AG08396 (cell line): ENCODE results near the gene CTSD.

Experiments used
- DNase-seq: peaks from one replicate; pipeline ENCODE4 v3.0.0; 2012; ENCODE audit warnings: low spot score, mixed read lengths

Gene CTSD

DNA sequence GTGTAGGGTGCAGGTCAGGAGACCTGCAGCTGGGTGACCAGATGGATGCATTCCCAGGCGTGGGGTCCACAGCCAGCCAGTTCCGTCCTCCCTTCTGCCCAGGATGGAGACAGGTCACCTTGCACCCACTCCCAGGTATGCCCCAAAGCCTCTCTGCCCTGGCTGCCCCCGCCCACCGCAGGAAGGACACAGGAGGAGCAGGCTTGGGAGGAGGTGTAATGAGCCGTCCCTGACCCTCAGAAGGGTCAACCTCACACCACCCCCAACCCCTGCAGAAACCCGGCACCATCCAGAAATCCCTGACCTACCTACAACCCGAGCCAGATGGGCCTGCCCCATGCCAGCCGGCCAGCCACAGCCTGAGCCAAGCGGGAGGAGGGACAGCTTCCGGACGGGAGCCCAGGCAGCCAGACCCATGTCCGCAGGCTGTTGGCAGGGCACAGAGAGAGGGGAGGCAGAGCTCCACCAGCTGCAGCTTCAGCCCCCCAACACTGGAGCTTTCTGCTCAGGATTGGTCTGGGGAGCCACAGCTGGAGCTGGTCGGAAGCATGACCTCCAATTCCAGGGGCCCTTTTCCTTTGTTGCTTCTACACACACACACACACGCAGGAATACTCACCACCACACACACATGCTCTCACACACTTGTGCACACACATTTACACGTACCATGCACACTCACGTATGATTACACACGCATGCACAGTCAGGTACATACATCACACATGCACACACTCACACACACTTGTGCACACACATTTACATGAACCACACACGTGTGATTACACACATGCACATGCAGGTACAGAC, 18.6 kb downstream of the CTSD start:
- no peak for DNase-seq

DNA sequence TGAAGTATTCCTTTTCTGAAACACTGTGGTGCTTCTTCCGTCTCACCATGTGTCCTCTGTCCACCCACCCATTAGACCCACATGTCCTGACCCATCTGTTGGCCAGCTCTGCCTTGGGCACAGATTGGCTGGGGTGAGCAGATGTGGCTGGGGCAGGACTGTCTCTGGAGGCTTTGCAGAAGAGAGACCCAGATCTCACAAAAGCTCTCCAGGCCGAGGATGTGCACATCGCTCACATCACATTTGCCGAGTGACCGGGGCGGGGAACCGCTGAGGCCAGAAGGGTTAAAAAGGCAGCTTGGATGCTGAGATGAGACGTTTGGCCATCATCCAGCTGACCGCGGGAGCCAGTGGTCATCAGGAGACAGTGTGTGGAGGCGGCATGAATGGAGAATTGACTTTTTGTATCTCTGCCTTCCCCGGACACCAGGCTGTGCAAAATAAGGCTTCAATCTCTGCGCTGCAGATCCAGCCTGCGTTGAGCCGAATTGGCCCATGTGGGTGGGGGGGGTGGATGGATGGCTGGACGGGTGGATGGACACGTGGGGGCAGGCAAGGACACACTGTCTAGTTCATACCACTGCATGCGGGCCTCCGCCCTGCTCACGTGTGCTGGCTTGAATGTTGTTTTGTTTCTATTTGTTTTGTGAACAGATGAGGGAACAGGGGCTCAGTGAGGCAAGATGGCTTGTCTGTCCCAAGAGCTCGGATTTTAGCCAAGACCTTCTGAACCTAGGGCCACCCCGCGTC, 19.4 kb downstream of the CTSD start:
- DNase-seq = no peak

DNA sequence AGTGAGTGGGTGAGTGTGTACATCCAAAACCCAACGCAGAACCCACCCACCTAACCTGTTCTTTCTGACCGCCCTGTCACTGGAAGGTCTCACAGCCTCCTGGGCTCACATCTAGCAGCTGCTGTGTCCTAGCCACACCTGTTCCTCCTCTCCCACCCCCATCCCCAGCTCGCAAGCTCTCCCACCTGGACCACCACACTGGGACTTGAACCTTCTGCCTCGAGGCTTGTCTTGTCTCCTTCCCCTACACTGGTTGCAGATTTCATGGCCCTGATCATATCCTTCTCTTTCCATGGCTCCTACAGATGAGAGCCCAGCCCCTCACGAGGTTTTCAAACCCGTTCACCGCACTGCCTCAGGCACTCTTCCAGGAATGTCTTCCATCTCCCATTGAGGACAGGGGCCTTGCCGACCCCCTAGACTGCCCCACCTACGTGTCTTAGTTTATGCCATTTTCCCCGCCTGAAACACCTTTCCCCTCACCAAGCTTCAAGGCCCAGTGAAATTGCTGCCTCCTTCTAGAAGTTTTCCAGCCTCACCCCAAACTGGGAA, 20.1 kb downstream of the CTSD start:
- DNase-seq = no peak

DNA sequence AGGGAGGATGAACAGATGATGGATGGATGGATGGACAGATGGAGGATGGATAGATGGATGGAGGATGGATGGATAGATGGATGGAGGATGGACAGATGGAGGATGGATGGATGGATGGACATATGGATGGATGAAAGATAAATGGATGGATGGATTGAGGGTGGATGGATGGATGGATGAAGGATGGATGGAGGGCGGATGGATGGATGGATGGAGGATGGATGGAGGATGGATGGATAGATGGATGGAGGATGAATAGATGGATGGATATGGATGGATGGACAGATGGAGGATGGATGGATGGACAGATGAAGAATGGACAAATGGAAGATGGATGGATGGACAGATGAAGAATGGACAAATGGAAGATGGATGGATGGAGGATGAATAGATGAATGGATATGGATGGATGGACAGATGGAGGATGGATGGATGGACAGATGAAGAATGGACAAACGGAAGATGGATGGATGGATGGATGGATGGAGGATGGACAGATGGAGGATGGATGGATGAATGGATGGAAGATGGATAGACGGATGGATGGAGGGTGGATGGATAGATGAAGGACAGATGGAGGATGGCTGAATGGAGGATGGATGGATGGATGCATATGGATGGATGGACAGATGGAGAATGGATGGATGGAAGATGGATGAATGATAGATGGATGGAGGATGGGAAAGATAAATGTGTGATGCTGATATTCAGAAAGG, 20.7 kb downstream of the CTSD start:
- no peak for DNase-seq

DNA sequence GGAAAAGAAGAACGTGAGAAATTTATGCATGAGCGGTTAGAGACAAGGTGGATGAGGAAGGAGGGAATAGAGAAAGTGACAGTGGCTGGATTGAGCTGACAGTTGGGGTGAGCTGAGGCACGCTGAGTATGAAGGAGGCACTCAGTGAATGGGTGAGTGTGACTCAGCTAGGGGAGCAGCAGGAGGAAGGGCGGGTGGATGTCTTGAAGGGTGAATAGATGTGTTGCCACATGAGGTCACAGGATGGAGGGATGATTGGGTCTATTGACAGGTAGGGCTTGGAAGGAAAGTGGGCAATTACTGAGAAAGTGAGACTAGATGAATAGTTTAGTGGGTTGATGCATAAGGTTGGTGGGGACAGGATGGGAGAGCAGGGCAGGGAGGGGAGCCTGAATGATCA, 21.4 kb downstream of the CTSD start:
- DNase-seq = no peak

DNA sequence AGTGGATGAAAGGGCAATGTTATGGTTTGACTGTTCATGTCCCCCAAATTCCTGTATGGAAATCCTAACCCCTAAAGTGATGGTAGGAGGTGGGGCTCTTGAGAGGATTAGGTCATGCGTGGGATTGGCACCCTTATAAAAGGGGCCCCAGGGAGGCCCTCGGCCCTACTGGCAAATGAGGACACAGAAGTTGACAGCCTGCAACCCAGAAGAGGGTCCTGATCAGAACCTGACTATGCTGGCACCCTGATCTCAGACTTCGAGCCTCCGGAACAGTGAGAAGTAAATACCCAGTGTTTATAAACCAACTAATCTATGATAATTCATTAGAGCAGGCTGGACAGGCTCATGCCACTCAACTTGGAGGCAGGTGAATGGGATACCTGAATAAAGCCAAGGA, 22.0 kb downstream of the CTSD start:
- no peak for DNase-seq

DNA sequence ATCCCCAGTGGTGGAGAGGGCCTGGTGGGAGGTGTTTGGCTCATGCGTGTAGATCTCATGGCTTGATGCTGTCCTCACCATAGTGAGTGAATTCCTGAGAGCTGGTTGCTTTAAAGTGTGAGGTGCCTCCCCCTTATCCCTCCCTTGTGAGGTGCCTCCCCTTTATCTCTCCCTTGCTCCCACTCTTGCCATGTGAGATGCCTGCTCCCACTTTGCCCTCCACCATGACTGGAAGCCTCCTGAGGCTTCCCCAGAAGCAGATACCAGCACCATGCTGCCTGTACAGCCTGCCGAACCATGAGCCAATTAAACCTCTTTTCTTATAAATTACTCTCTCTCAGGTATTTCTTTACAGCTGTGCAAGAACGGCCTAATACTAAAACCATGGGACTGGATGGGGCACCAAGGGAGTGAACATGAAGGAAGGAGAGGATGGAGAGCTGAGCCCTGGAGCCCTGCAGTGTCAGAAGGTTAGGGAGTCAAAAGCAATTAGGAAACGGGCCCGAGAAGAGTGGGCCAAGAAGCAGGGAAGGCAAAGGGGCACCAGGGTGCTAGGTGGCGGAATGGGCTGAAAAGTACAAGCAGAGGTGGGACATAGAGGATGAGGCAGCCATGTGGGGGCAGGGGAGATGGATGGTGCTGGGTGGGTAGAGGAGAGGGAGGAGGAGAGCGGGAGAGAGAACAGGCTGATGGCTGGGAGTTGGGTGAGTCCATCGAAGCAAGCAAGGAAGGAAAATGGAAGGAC, 22.8 kb downstream of the CTSD start:
- no peak for DNase-seq

DNA sequence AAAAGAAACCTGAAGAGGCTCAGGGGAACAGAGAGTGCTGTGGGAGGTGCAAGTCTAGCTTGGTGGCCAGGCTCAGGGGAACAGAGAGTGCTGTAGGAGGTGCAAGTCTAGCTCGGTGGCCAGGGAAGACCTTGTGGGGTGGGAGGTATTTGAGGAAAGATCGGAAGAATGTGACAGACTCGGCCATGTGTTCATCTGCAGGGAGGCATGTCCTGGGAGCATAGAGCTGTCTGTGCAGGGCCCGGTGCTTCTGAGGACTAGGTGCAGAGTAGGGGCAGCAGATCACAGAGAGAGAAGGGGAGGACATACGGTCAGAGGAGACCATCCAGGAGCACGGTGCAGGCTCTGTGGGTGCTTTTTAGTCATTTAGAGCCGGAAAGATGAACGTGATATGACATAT, 24.2 kb downstream of the CTSD start:
- no peak for DNase-seq

DNA sequence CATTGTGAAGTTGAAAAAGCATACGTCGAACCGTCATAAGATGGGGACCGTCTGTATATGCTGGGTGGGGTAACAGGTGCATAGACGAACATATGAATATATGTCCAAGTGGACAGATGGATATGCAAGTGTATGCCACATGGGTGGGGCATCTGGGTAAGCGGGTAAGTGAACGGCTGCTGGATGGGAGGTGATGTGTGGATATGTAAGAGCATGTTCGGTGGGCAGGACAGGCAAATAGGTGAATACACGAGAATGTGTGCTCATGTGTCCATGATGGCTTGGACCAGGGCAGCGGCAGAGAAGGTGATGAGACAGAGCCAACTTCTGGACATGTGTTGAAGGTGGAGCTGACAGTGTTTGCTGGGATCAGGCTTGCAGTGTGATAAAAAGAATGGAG, 25.3 kb downstream of the CTSD start:
- DNase-seq = no peak

DNA sequence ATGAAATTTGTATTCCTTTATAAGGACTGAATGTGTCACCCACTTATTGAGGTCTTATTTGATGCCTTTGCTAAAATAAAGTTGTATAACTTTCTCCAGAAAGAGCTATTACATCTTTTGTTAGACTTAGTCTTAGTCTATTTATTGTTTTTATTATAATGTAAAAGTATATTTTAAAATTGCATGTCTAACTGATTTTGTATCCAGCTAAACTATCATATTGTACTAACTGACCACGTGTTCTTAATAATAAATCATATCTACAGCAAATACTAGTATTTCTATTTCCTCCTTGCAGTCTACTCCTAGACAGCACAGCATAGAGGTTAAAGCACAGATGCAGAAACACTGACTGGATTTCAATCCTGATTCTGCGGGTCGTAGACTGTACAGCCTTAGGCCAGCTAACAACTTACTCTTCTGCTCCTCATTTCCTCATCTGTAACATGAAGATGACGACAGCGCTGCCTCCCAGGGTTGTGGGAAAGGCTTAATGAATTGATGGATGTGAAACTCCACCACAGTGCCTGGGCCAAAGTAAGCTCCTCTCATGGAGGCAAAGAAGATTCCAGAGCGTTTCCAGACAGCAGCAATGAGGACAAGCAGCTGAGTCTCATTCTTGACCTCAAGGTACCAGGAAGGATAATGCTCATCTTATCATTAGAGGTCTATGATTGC, 26.5 kb downstream of the CTSD start:
- DNase-seq = no peak

DNA sequence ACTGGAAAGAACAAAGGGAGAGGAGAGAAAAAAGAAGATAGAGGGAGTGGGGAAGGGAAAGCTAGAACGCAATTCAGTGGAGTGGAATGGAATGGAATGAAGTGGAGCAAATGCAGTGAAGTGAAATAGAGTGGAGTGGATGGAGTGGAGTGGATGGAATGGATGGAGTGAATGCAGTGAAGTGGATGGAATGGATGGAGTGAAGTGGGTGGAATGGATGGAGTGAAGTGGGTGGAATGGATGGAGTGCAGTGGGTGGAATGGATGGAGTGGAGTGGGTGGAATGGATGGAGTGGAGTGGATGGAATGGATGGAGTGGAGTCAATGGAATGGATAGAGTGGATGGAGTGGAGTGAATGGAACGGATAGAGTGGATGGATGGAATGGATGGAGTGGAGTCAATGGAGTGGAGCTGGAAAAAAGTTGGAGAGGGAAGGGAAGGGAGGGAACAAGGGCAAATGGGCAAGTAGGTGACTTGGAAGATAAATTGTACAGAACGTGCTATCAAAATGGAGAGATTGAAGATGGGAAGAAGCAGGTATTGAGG, 27.2 kb downstream of the CTSD start:
- DNase-seq = no peak

DNA sequence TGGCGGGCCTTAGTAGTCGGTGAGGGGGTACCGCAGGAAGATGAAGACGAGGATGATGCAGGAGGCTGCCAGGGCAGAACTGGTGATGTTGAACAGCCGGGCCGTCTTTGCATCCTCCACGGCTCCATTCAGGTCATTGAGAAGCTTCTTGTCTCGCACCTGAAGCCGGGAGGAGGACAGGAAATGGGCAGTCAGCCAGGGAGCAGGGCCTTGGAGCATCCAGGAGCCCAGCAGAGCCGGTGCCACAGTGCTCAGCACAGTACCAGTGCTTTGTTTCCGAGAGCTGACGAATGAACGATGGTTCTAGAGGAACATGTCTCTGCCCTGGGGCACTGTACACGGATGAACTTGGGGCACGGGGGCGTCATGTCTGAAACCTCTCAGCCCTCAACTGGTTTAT, 28.5 kb downstream of the CTSD start:
- no peak for DNase-seq

DNA sequence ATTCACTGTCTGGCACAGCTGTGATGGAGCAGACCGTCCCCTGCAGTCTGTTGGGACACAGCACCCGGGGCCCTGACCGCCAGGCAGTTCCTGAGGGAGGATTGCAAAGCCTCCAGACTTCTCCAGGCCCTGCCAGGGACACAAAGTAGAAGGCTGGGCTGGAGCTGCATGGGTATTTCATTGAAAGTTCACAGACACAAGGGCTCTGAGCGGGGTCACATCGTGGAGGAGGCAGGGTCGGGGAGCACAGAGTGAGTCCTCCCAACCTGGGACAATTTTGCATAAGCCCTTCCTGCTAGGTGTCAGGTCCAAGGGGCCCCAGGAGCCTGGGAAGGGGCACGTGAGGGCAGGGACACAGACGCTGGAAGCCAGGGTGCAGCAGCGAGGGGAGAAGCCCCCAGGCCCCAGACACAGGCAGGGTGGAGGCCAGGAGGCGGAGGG, 29.1 kb downstream of the CTSD start:
- no peak for DNase-seq

DNA sequence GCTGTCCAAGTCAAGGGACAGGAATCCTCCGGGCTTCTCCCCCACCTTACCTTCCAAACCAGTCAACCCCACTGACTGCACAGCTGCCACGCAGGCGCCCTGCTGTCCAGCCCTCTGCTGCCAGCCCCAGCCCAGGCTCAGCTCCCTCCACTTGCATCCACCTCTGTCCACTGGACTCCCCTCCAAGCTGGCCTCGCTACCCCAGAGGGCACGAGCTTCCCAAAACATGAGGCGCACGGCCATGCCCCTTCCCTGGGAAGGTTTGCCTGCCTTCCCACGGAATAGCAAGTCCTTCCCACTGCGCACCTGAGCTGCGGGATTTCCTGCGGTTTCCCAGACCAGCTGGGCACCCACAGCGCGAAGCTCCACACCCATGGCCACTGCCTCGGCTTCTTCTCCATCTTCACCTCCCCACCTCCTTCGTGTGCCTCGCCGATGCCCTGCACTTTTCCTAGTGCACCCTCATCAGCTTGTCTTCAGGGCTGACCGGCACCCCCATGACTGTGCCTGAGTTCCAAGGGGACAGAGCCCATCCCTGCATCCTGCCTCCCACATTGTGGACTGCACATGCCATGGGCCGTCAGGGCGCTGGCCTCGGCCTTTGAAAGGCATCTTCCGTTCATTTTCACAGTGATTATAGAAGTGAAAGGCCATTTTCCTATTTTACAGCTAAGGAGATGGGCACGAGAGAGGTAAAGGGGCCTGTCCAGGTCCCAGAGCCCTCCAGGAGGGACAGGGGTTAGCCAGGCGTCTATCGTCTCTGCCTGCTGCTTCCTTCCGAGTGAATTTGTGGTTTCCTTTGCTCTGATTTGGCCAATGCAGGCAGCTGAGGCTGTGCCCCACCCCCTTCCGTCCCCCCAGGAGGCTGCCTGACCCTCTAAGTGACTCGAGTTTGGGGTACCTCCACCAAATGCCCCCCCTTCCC, 29.7 kb downstream of the CTSD start:
- no peak for DNase-seq

DNA sequence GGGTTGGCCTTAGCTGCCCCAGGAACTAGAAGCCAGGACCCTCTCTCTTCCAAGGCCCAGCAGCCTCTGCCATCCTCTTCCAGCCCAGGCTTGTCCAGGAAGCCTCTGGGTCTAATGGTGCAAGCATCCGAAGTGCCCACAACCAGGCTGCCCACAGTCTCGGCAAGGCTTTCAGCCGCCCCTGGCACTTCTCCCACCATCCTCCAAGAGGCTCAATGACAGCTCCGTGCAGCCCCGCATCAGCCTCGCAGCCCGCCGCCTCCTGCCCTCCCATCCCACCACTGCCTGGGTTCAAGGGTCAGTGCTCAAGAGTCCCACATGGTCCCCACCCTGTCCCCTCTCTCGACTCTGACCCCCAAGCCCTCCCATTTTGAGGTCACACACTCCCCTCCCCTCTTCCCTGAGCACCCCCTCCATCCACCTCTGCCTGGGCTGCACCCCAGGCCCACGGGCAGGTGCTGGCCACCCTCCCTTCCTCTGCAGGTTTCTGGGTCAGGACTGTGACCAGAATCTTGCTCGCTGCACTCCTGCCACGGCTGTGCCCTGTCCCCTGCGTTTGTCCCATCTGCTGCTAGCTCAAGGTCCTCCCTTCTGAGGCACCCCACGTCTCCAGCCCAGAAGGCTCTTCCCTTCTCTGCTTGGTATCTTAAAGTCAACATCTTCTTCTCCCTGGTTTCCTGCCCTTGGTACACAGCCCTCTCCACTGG, 30.6 kb downstream of the CTSD start:
- no peak for DNase-seq

DNA sequence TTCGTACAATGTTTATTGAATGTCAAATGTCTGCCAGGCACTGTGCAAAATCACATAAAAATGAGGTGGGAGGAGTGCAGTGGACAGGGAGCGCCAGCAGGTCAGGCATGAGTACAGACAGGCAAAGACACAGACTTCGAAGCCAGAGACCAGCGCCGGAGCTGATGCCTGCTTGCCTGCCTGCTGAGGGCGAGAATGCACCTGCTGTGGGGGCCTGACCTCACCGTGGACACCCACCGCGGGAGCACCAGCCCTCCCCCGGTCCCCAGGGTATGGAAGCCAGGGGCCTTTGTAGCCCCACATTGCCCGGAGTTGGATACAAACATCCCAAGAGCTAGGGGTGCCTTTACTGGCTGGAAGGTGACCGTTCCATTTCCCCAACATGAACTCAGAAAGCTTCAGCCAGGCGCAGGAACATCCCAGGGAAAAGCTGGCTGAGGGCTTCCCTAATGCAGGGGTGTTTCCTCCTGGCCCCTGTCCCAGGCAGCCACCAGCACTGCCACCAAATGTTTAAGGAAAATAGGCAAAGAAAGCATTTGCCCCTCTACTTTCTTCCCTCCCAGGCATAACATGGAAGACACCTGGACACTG, 31.2 kb downstream of the CTSD start:
- no peak for DNase-seq

DNA sequence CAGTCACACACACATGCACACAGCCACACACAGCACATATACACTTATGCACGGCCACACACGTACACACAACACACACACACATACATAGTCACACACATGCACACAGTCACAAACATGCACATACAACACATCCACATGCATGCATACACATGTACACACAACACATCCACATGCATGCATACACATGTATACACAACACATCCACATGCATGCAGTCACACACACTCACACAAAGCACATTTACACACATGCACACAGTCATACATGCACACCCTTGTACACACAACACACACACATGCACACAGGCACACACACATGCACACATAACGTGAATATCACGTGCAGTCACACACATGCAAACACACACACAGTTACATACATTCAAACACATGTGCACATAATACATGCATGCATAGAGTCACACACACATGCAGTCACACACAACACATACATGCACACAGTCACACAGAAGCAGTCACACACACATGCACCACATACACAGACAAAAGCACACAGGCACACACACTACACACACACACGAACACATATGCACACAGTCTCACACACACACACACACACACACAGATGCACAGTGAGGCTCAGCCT, 32.2 kb downstream of the CTSD start:
- no peak for DNase-seq

DNA sequence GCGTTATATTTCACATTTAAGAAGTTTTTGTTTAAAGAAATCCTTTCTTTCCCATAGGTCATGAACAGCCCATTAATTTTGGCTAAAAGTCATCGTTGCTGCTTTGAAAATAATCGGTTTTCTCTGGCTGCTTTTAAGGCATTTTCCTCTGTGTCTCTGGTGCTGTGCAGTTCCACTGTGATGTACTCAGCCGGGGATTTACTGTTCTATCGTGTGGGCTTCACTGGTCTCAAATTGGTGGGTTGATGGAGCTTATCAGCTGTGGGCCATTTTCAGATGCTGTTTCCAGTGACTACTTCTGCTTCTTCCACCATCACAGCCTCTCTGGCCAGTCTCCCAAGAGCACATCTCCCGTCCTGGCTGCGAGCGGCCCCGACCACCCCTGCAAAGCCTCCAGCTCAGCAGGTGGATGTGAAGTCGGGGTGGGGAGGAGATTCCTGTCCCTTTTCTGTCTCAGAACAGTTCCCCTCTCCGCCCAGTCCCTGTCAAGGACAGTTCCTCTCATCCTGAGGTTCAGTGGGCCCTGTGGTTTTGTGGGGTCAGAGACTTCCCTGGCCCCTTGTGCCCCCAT, 33.6 kb downstream of the CTSD start:
- DNase-seq = no peak
